Small intestine (tissue), 7 donors: Measurements from ENCODE around the gene ALKBH5. TPM values are rescaled to one million over a fixed set of nuclear protein-coding genes. Genes with fewer than 3 reads are reported as not detected.
A peak's percentile ranks its signal among the peaks of the same experiment; 100 is the strongest.

Source experiments
- DNase-seq, 2 donors: peaks; one replicate each; pipeline versions ENCODE4 v3.0.0 to v3.0.0-alpha.2; 2013
- FAIRE-seq: peaks from 2 replicates; lab custom pipeline; 2012; peaks lifted over from hg19 to GRCh38; lab: Jason Lieb, UNC
- H3K27ac ChIP-seq, 3 donors: one replicate each; pipeline ENCODE4 v1.5.1; 2013; ENCODE audit warnings: low read length in 2 of 3, mild to moderate bottlenecking in 2 of 3, control low read depth in 1 of 3, inconsistent platforms in 1 of 3, low read depth in 1 of 3, moderate library complexity in 1 of 3
- H3K27me3 ChIP-seq, 3 donors: one replicate each; pipeline ENCODE4 v1.6.1; 2013; ENCODE audit warnings: low read length in 3 of 3, inconsistent platforms in 1 of 3; ENCODE audit not compliant: control insufficient read depth in 3 of 3, insufficient read depth in 3 of 3
- H3K36me3 ChIP-seq, 3 donors: one replicate each; pipeline ENCODE4 v1.6.1; 2013; ENCODE audit warnings: low read length in 3 of 3, inconsistent platforms in 1 of 3, low read depth in 1 of 3, mild to moderate bottlenecking in 1 of 3, moderate library complexity in 1 of 3; ENCODE audit not compliant: control insufficient read depth in 3 of 3, insufficient read depth in 2 of 3
- H3K4me1 ChIP-seq, 3 donors: one replicate each; pipeline ENCODE4 v1.6.1; 2013; ENCODE audit warnings: low read length in 2 of 3, inconsistent platforms in 1 of 3, low read depth in 1 of 3, mild to moderate bottlenecking in 1 of 3, moderate library complexity in 1 of 3; ENCODE audit not compliant: control insufficient read depth in 3 of 3, insufficient read depth in 2 of 3
- H3K4me3 ChIP-seq, 3 donors: one replicate each; pipeline ENCODE4 v1.5.1; 2013; ENCODE audit warnings: low read length in 3 of 3, control low read depth in 1 of 3, inconsistent platforms in 1 of 3, low read depth in 1 of 3, mild to moderate bottlenecking in 1 of 3, moderate library complexity in 1 of 3
- H3K9me3 ChIP-seq, 2 donors: one replicate each; pipeline ENCODE4 v1.6.1; 2013; ENCODE audit warnings: low read depth in 1 of 2, low read length in 1 of 2; ENCODE audit not compliant: control insufficient read depth in 2 of 2, insufficient read depth in 1 of 2
- WGBS, 3 donors: extraction: QIAGEN DNeasy Blood & Tissue Kit; methylation state at CpG; one replicate each; pipeline ENCODE4 v1.1.7; 2013; 5-methylcytosine and 5-hydroxymethylcytosine counted together
- polyA plus RNA-seq, 4 donors: library from polyadenylated mRNA; stranded (reverse) in 3 of 4; unstranded in 1 of 4; fragments of 200-250 nt in 3 of 4; fragments of 120-200 nt in 1 of 4; gene quantifications; one replicate each; pipeline versions ENCODE4 v1.2.1 to v1.2.3, GENCODE V29; 2013
- donor health status: healthy with polysubstance abuse.
- donor health status: control.
- donor health status: control.
- donor health status: Bipolar disorder and iron deficiency.
- donor health status: healthy.

Gene ALKBH5
- polyA plus RNA-seq, 4 donors, result 36.2 to 60.1 (median 40.6) TPM

- no peak for DNase-seq
- Histone ChIP-seq H3K27ac (no peak overlapping the region), H3K36me3 (no peaks in the 10 kb centered on the region), H3K4me1 (peaks cover 0 to 15% (median under 1%) of the 10 kb centered on the region in 3 donors), H3K27me3 (no peaks in the 10 kb centered on the region), H3K9me3 (no peaks in the 10 kb centered on the region), H3K4me3 (no peak overlapping the region)
- no peak for FAIRE-seq
These were observed 6.5 kb upstream of the ALKBH5 start for GRCh38 chr17:18177133-18177532.

- H3K9me3 ChIP-seq, result no peaks in the 10 kb centered on the region
- H3K4me3 ChIP-seq, result no peak overlapping the region
- H3K4me1 ChIP-seq, result peaks cover 0 to 18% (median 2%) of the 10 kb centered on the region in 3 donors
- no peaks in the 10 kb centered on the region for H3K36me3 ChIP-seq
- H3K27ac ChIP-seq, result no peak overlapping the region
- no peaks in the 10 kb centered on the region for H3K27me3 ChIP-seq
- WGBS, 3 donors, result 91 to 99% (median 92%) methylated on average over 8 of the region's 8 CpGs
- no peak for DNase-seq
- FAIRE-seq, result no peak
These were observed 5.9 kb upstream of the ALKBH5 start for GRCh38 chr17:18177722-18178121.

GRCh38 chr17:18179196-18179595, 4.4 kb upstream of the ALKBH5 start:
- no peaks in the 10 kb centered on the region for H3K9me3 ChIP-seq
- no peak for FAIRE-seq
- no peak overlapping the region for H3K27ac ChIP-seq
- WGBS, 3 donors, result 63 to 70% (median 65%) methylated on average over 1 of the region's 1 CpG
- H3K4me3 ChIP-seq, result no peak overlapping the region
- H3K4me1 ChIP-seq, result peaks cover 0 to 18% (median 2%) of the 10 kb centered on the region in 3 donors
- H3K27me3 ChIP-seq, result no peaks in the 10 kb centered on the region
- H3K36me3 ChIP-seq, result no peaks in the 10 kb centered on the region
- no peak for DNase-seq

GRCh38 chr17:18179804-18180203, 3.8 kb upstream of the ALKBH5 start:
- Histone ChIP-seq H3K36me3 (peaks cover 0 to 3% (median 0%) of the 10 kb centered on the region in 3 donors), H3K27me3 (no peaks in the 10 kb centered on the region), H3K4me1 (peaks cover 0 to 18% (median 2%) of the 10 kb centered on the region in 3 donors), H3K27ac (no peak overlapping the region), H3K9me3 (no peaks in the 10 kb centered on the region), H3K4me3 (no peak overlapping the region)
- DNase-seq (no peak), FAIRE-seq (no peak)
- 94% methylated on average over 7 of the region's 7 CpGs for WGBS, 3 donors

- Histone ChIP-seq H3K36me3 (peaks cover 0 to 10% (median 0%) of the 10 kb centered on the region in 3 donors), H3K27me3 (no peaks in the 10 kb centered on the region), H3K27ac (peak overlapping the region in 2 of 3 donors; percentile 96 to 98), H3K9me3 (no peaks in the 10 kb centered on the region), H3K4me1 (peaks cover 3 to 18% (median 9%) of the 10 kb centered on the region in 3 donors), H3K4me3 (no peak overlapping the region)
- FAIRE-seq (no peak), DNase-seq (no peak)
- WGBS, 3 donors, result 72 to 88% (median 77%) methylated on average over 5 of the region's 5 CpGs
These were observed 2.3 kb upstream of the ALKBH5 start for GRCh38 chr17:18181358-18181757.

GRCh38 chr17:18182110-18182977, 1.3 kb upstream of the ALKBH5 start:
- Histone ChIP-seq H3K36me3 (peaks cover 0 to 10% (median 0%) of the 10 kb centered on the region in 3 donors), H3K4me3 (peak overlapping the region; percentile 35 to 92 (median 72)), H3K9me3 (no peaks in the 10 kb centered on the region), H3K4me1 (peaks cover 3 to 25% (median 16%) of the 10 kb centered on the region in 3 donors), H3K27me3 (no peaks in the 10 kb centered on the region), H3K27ac (peak overlapping the region; percentile 93 to 98 (median 96))
- FAIRE-seq (no peak), DNase-seq (peak; percentile 59 to 71)
- WGBS, 3 donors, result 6 to 16% (median 13%) methylated on average over 27 to 28 of the region's 28 CpGs

- 0 to 1% (median 0%) methylated on average over 31 to 33 of the region's 33 CpGs for WGBS, 3 donors
- FAIRE-seq, result no peak
- peaks cover 3 to 31% (median 18%) of the 10 kb centered on the region in 3 donors for H3K4me1 ChIP-seq
These were observed 672 bp upstream of the ALKBH5 start for GRCh38 chr17:18182978-18183333.

GRCh38 chr17:18184143-18185031, 759 bp downstream of the ALKBH5 start:
- DNase-seq (peak; percentile 36 to 74), FAIRE-seq (no peak)
- no peaks in the 10 kb centered on the region for H3K27me3 ChIP-seq
- peaks cover 10 to 28% (median 23%) of the 10 kb centered on the region in 3 donors for H3K4me1 ChIP-seq
- 0 to 1% (median 0%) methylated on average over 77 to 92 of the region's 92 CpGs for WGBS, 3 donors
- peak overlapping the region; percentile 89 to 96 (median 91) for H3K27ac ChIP-seq
- H3K4me3 ChIP-seq, result peak overlapping the region; percentile 72 to 92 (median 75)
- H3K9me3 ChIP-seq, result no peaks in the 10 kb centered on the region
- H3K36me3 ChIP-seq, result peaks cover 0 to 27% (median 2%) of the 10 kb centered on the region in 3 donors

More at GRCh38 chr17:18182978-18183333, 672 bp upstream of the ALKBH5 start:
- Histone ChIP-seq H3K27me3 (no peaks in the 10 kb centered on the region), H3K27ac (peak overlapping the region; percentile 93 to 98 (median 96)), H3K4me3 (peak overlapping the region; percentile 35 to 92 (median 72)), H3K36me3 (peaks cover 0 to 14% (median 0%) of the 10 kb centered on the region in 3 donors), H3K9me3 (no peaks in the 10 kb centered on the region)
- peak in 1 of 2 donors; percentile 78 for DNase-seq
